Fibroblast of upper back skin (primary cell): ENCODE results near the gene IRF9.
A peak's percentile ranks its signal among the peaks of the same experiment; 100 is the strongest.

Experiments used
- DNase-seq: peaks from one replicate; pipeline ENCODE4 v3.0.0-alpha.2; 2013

Gene IRF9

GRCh38 chr14:24149302-24149969, 11.6 kb upstream of the IRF9 start:
- no peak for DNase-seq

GRCh38 chr14:24150061-24150460, 11.0 kb upstream of the IRF9 start:
- DNase-seq = no peak

GRCh38 chr14:24150567-24150966, 10.5 kb upstream of the IRF9 start:
- no peak for DNase-seq

GRCh38 chr14:24150993-24151392, 10.1 kb upstream of the IRF9 start:
- DNase-seq = no peak

GRCh38 chr14:24151404-24152080, 9.5 kb upstream of the IRF9 start:
- DNase-seq = no peak

GRCh38 chr14:24155100-24155499, 6.0 kb upstream of the IRF9 start:
- DNase-seq = no peak

GRCh38 chr14:24156840-24157239, 4.2 kb upstream of the IRF9 start:
- no peak for DNase-seq

GRCh38 chr14:24157331-24157730, 3.7 kb upstream of the IRF9 start:
- no peak for DNase-seq

GRCh38 chr14:24159777-24160498, 1.1 kb upstream of the IRF9 start:
- no peak for DNase-seq

- no peak for DNase-seq
These were observed 591 bp upstream of the IRF9 start for GRCh38 chr14:24160499-24160849.

- no peak for DNase-seq
These were observed 1.0 kb downstream of the IRF9 start for GRCh38 chr14:24162093-24162492.

GRCh38 chr14:24164518-24164991, 3.5 kb downstream of the IRF9 start:
- no peak for DNase-seq

- no peak for DNase-seq
These were observed 4.7 kb downstream of the IRF9 start for GRCh38 chr14:24165785-24166184.

- DNase-seq = no peak
These were observed 6.5 kb downstream of the IRF9 start for GRCh38 chr14:24167469-24168114.

- peak; percentile 78 for DNase-seq
These were observed 10.6 kb downstream of the IRF9 start, which contains the start of gene REC8 for GRCh38 chr14:24171422-24172260. REC8 (plus strand) TSS chr14:24172080; CDS start chr14:24172553, 473 bp downstream.

- no peak for DNase-seq
These were observed 11.3 kb downstream of the IRF9 start for GRCh38 chr14:24172261-24172860.

GRCh38 chr14:24172871-24173281, 11.8 kb downstream of the IRF9 start:
- DNase-seq = no peak

- no peak for DNase-seq
These were observed 15.5 kb downstream of the IRF9 start for GRCh38 chr14:24176599-24176998.

- no peak for DNase-seq
These were observed 16.2 kb downstream of the IRF9 start for GRCh38 chr14:24177041-24177825.

GRCh38 chr14:24177891-24178290, 16.8 kb downstream of the IRF9 start:
- no peak for DNase-seq
